A549 (cell line): ENCODE measurements around the gene SYMPK. TPM values are rescaled to one million over a fixed set of nuclear protein-coding genes. Genes with fewer than 3 reads are reported as not detected.

ENCODE experiments used
- ATAC-seq, 2 experiments: fragments of 200-7000 bp in 1 of 2; fragments of >200 bp in 1 of 2; cut with Nextera tagmentation in 1 of 2; cut with Tn5 transposase in 1 of 2; 3 replicates each; pipeline versions ENCODE4 v1.8.0 to v1.9.1; 2018 to 2020; ENCODE audit warnings: mild to moderate bottlenecking in 1 of 2, moderate library complexity in 1 of 2
- CTCF ChIA-PET: fragments of 300-600 bp; sonication (Branson Sonifier 250); formaldehyde crosslinking; extraction: SDS; loops from one replicate; lab custom pipeline; 2021; ENCODE audit warnings: antibody characterized with exemption, inconsistent platforms; lab: Yijun Ruan, JAX
- POLR2A ChIA-PET: fragments of 350-600 bp; formaldehyde crosslinking; extraction: SDS; loops from one replicate; lab custom pipeline; 2021; ENCODE audit warnings: antibody characterized with exemption, inconsistent platforms; lab: Yijun Ruan, JAX
- DNase-seq, 2 experiments: peaks; one replicate each; pipeline versions ENCODE4 v3.0.0 to v3.0.0-alpha.2; 2011 to 2016; ENCODE audit warnings: low read depth in 1 of 2, low spot score in 1 of 2
- FAIRE-seq: peaks from 2 replicates; lab custom pipeline; 2011; peaks lifted over from hg19 to GRCh38; lab: Jason Lieb, UNC
- H3K27ac ChIP-seq, 2 experiments: fragments of >200 bp; sonication (Bioruptor Twin); formaldehyde crosslinking; 3 replicates each; pipeline ENCODE4 v1.5.1; 2016 to 2017
- H3K4me1 ChIP-seq: fragments of >200 bp; sonication (Bioruptor Twin); formaldehyde crosslinking; 3 replicates; pipeline ENCODE4 v1.6.1; 2016
- H3K4me2 ChIP-seq: fragments of >200 bp; sonication (Bioruptor Twin); formaldehyde crosslinking; 3 replicates; pipeline ENCODE4 v1.6.1; 2016
- H3K4me3 ChIP-seq: fragments of >200 bp; sonication (Bioruptor Twin); formaldehyde crosslinking; 3 replicates; pipeline ENCODE4 v1.5.1; 2016
- H3K9me3 ChIP-seq: fragments of >200 bp; sonication (Bioruptor Twin); formaldehyde crosslinking; 3 replicates; pipeline ENCODE4 v1.6.1; 2016
- ATOH8 ChIP-seq: fragments of 250-450 bp; sonication (Bioruptor Pico); IDR thresholded peaks from 2 replicates; pipeline ENCODE4 v1.5.0; 2020; ENCODE audit warnings: low read depth, mild to moderate bottlenecking, moderate library complexity
- BCL3 ChIP-seq: fragments of >200 bp; sonication (Bioruptor Twin); formaldehyde crosslinking; IDR thresholded peaks from 3 replicates; pipeline ENCODE4 v1.6.1; 2016
- CBX8 ChIP-seq: fragments of 200-600 bp; sonication (generic); IDR thresholded peaks from 2 replicates; pipeline ENCODE4 v1.6.1; 2016
- CEBPB ChIP-seq, 2 experiments: fragments of >200 bp in 1 of 2; sonication (Bioruptor Twin) in 1 of 2; formaldehyde crosslinking in 1 of 2; IDR thresholded peaks; 2 replicates each; pipeline ENCODE4 v1.6.1; 2012 to 2016
- CHD4 ChIP-seq: fragments of 200-600 bp; sonication (generic); IDR thresholded peaks from 2 replicates; pipeline ENCODE4 v1.6.1; 2016; ENCODE audit warnings: antibody characterized with exemption, mild to moderate bottlenecking, borderline replicate concordance
- CTCF ChIP-seq: fragments of >200 bp; sonication (Bioruptor Twin); formaldehyde crosslinking; IDR thresholded peaks from 3 replicates; pipeline ENCODE4 v1.5.1; 2016
- E2F6 ChIP-seq: IDR thresholded peaks from 2 replicates; pipeline ENCODE4 v1.6.1; 2012; ENCODE audit warnings: low read depth, borderline replicate concordance
- EHF ChIP-seq: fragments of 250-450 bp; sonication (Bioruptor Pico); IDR thresholded peaks from 2 replicates; pipeline ENCODE4 v1.5.0; 2020; ENCODE audit warnings: mild to moderate bottlenecking
- EP300 ChIP-seq, 2 experiments: fragments of >200 bp; sonication (Bioruptor Twin); formaldehyde crosslinking; IDR thresholded peaks; 2 replicates in 1 of 2; 3 replicates in 1 of 2; pipeline ENCODE4 v1.6.1; 2016 to 2017
- ESRRA ChIP-seq: fragments of 150-350 bp; IDR thresholded peaks from 2 replicates; pipeline ENCODE4 v1.6.1; 2014; ENCODE audit warnings: mild to moderate bottlenecking, low read length, borderline replicate concordance
- FOSB ChIP-seq: fragments of 250-450 bp; sonication (Bioruptor Pico); IDR thresholded peaks from 2 replicates; pipeline ENCODE4 v1.5.0; 2020; ENCODE audit warnings: mild to moderate bottlenecking, moderate library complexity
- FOXS1 ChIP-seq: fragments of 250-450 bp; sonication (Bioruptor Pico); IDR thresholded peaks from 2 replicates; pipeline ENCODE4 v1.5.0; 2020; ENCODE audit warnings: mild to moderate bottlenecking, moderate library complexity
- GATA3 ChIP-seq: IDR thresholded peaks from 2 replicates; pipeline ENCODE4 v1.6.1; 2012; ENCODE audit warnings: borderline replicate concordance
- HDAC2 ChIP-seq: fragments of 200-600 bp; sonication (generic); IDR thresholded peaks from 2 replicates; pipeline ENCODE4 v1.6.1; 2016
- HES2 ChIP-seq: fragments of >200 bp; sonication (Bioruptor Twin); formaldehyde crosslinking; IDR thresholded peaks from 2 replicates; pipeline ENCODE4 v1.6.1; 2016
- HMGXB4 ChIP-seq: fragments of 250-450 bp; sonication (Bioruptor Pico); IDR thresholded peaks from 2 replicates; pipeline ENCODE4 v1.5.0; 2021; ENCODE audit warnings: mild to moderate bottlenecking, moderate library complexity, borderline replicate concordance
- HOXA7 ChIP-seq: fragments of 250-450 bp; sonication (Bioruptor Pico); IDR thresholded peaks from 2 replicates; pipeline ENCODE4 v1.5.0; 2020; ENCODE audit warnings: mild to moderate bottlenecking, moderate library complexity
- HOXB5 ChIP-seq: fragments of 250-450 bp; sonication (Bioruptor Pico); IDR thresholded peaks from 2 replicates; pipeline ENCODE4 v1.5.0; 2020; ENCODE audit warnings: mild to moderate bottlenecking, moderate library complexity
- JUN ChIP-seq, 2 experiments: fragments of >200 bp; sonication (Bioruptor Twin); formaldehyde crosslinking; IDR thresholded peaks; 2 replicates in 1 of 2; 3 replicates in 1 of 2; pipeline ENCODE4 v1.6.1; 2016 to 2017
- MAX ChIP-seq: IDR thresholded peaks from 2 replicates; pipeline ENCODE4 v1.6.1; 2012
- MAZ ChIP-seq: fragments of 150-350 bp; IDR thresholded peaks from 2 replicates; pipeline ENCODE4 v1.6.1; 2014; ENCODE audit warnings: antibody characterized with exemption, low read depth, low read length, borderline replicate concordance
- NFE2L2 ChIP-seq: fragments of 150-350 bp; conservative IDR thresholded peaks from 2 replicates; pipeline ENCODE4 v1.6.1; 2014; ENCODE audit warnings: low read length
- PHF8 ChIP-seq: fragments of 200-600 bp; sonication (generic); IDR thresholded peaks from 2 replicates; pipeline ENCODE4 v1.6.1; 2016; ENCODE audit warnings: low read depth, mild to moderate bottlenecking, antibody characterized with exemption, moderate library complexity, borderline replicate concordance
- POLR2AphosphoS2 ChIP-seq: conservative IDR thresholded peaks from 2 replicates; pipeline ENCODE4 v1.6.1; 2012; ENCODE audit warnings: low read length, improper control_type of control experiment, inconsistent platforms
- RAD21 ChIP-seq, 2 experiments: fragments of >200 bp in 1 of 2; sonication (Bioruptor Twin) in 1 of 2; formaldehyde crosslinking in 1 of 2; IDR thresholded peaks in 1 of 2; conservative IDR thresholded peaks in 1 of 2; 2 replicates in 1 of 2; 3 replicates in 1 of 2; pipeline ENCODE4 v1.6.1; 2012 to 2018; ENCODE audit warnings: inconsistent platforms in 1 of 2
- RARB ChIP-seq: fragments of 250-450 bp; sonication (Bioruptor Pico); IDR thresholded peaks from 2 replicates; pipeline ENCODE4 v1.8.0; 2021; ENCODE audit warnings: mild to moderate bottlenecking, moderate library complexity
- RNF2 ChIP-seq: fragments of 200-600 bp; sonication (generic); IDR thresholded peaks from 2 replicates; pipeline ENCODE4 v1.6.1; 2016; ENCODE audit warnings: low read depth, mild to moderate bottlenecking, antibody characterized with exemption, moderate library complexity, borderline replicate concordance
- SMC3 ChIP-seq: fragments of >200 bp; sonication (Bioruptor Twin); formaldehyde crosslinking; IDR thresholded peaks from 3 replicates; pipeline ENCODE4 v1.6.1; 2018; ENCODE audit warnings: inconsistent platforms
- TP53 ChIP-seq: fragments of 250-450 bp; sonication (Bioruptor Pico); IDR thresholded peaks from 2 replicates; pipeline ENCODE4 v1.5.0; 2021; ENCODE audit warnings: mild to moderate bottlenecking, moderate library complexity
- ZC3H11A ChIP-seq: fragments of 450-650 bp; IDR thresholded peaks from 2 replicates; pipeline ENCODE4 v1.6.1; 2014; ENCODE audit warnings: antibody characterized with exemption, mild to moderate bottlenecking
- ZFP36 ChIP-seq: fragments of 450-650 bp; IDR thresholded peaks from 2 replicates; pipeline ENCODE4 v1.6.1; 2014; ENCODE audit warnings: borderline replicate concordance; ENCODE audit not compliant: partially characterized antibody
- ZSCAN20 ChIP-seq: fragments of 250-450 bp; sonication (Bioruptor Pico); IDR thresholded peaks from 2 replicates; pipeline ENCODE4 v1.8.0; 2022; ENCODE audit warnings: mild to moderate bottlenecking, moderate library complexity
- WGBS: methylation state at CpG from one replicate; pipeline ENCODE4 v1.1.6; 2017; ENCODE audit errors: missing lambda C conversion rate; 5-methylcytosine and 5-hydroxymethylcytosine counted together
- polyA plus RNA-seq, 4 experiments: library from polyadenylated mRNA; depleted of rRNA in 3 of 4; stranded (reverse); fragments of >200 nt; fragmentation: RNase III in 1 of 4; extraction: RNeasy Plus Mini Kit Qiagen cat#74134 plus additional on column Dnase treatment in 1 of 4; gene quantifications; 2 replicates in 3 of 4; 3 replicates in 1 of 4; pipeline ENCODE4 v1.2.3, GENCODE V29; 2011 to 2017

Gene SYMPK
- polyA plus RNA-seq, 2 of the 4 experiments (the other 2 are of a cell fraction), result 61.9 to 105 TPM

- CTCF ChIA-PET, result interaction anchor here (0.6 to 74.3 kb wide), 11 partner anchors 5 to 108 kb away, joined by 3 to 2204 read pairs (median 4); partner anchors contain the start of genes DMPK, DMWD, MEIOSIN and RSPH6A
- no peaks in the 10 kb centered on the region for H3K9me3 ChIP-seq
- H3K27ac ChIP-seq, result peak overlapping the region; percentile 90 to 96; a peak in 5 of 6 replicates
- peaks cover 55% of the 10 kb centered on the region for H3K4me1 ChIP-seq
- ATAC-seq (peak; percentile 37 to 76), FAIRE-seq (peak; percentile 72), DNase-seq (peak; percentile 94 to 95)
- peak overlapping the region; percentile 88 for H3K4me2 ChIP-seq
- POLR2A ChIA-PET, result interaction anchor here (0.6 to 1.2 kb wide), 3 partner anchors 10 to 43 kb away, joined by 3 to 20 read pairs (median 5); partner anchors contain the start of genes DMWD and SIX5
- WGBS, result 17% methylated on average over 34 of the region's 48 CpGs
- H3K4me3 ChIP-seq, result peak overlapping the region; percentile 35
- TF ChIP-seq HES2, result no peak
- 0 out of 2 replicates have a peak, but pooled peaks have one; percentile 56 for TF ChIP-seq E2F6
- TF ChIP-seq CEBPB (IDR thresholded peaks at IDR 0.05), result no peak
- TF ChIP-seq MAX, result peak; percentile 53
- TF ChIP-seq CHD4, result no peak
- no peak for TF ChIP-seq ZSCAN20 (CRISPR knock-in tag)
- no peak for TF ChIP-seq MAZ
- no peak for TF ChIP-seq RARB
- no peak for TF ChIP-seq HMGXB4 (CRISPR knock-in tag)
- TF ChIP-seq GATA3, result 0 out of 2 replicates have a peak, but pooled peaks have one; percentile 17
- TF ChIP-seq BCL3, result no peak
- peak; percentile 67; the same call in 1 of the 2 replicates for TF ChIP-seq TP53 (CRISPR knock-in tag)
- TF ChIP-seq HOXA7, result 0 out of 2 replicates have a peak, but pooled peaks have one; percentile 60
- no peak for TF ChIP-seq HDAC2
- no peak for TF ChIP-seq RNF2
- TF ChIP-seq FOSB, result no peak
- TF ChIP-seq ESRRA, result no peak
- no peak for TF ChIP-seq ZFP36
- TF ChIP-seq SMC3, result peak; percentile 56
- TF ChIP-seq EP300 (IDR thresholded peaks at IDR 0.05), result no peak
- TF ChIP-seq NFE2L2, result no peak
- TF ChIP-seq RAD21 (conservative IDR thresholded peaks at IDR 0.05 in 1 of 2, IDR thresholded peaks at IDR 0.05 in 1 of 2), result peak; percentile 45 to 49; a peak in 4 of 5 replicates
- TF ChIP-seq JUN (IDR thresholded peaks at IDR 0.05), result peak in 1 of 2 experiments; percentile 32; a peak in 1 of 5 replicates
- no peak for TF ChIP-seq FOXS1 (CRISPR knock-in tag)
- TF ChIP-seq PHF8, result no peak
- no peak for TF ChIP-seq CBX8
- TF ChIP-seq POLR2AphosphoS2, result no peak
- no peak for TF ChIP-seq ATOH8 (CRISPR knock-in tag)
- no peak for TF ChIP-seq EHF (CRISPR knock-in tag)
- TF ChIP-seq HOXB5 (CRISPR knock-in tag), result peak; percentile 94
- peak; percentile 74 for TF ChIP-seq CTCF
- no peak for TF ChIP-seq ZC3H11A
These were observed 83.5 kb downstream of the SYMPK start for GRCh38 chr19:45779231-45780145.
